GM10847 (cell line): ENCODE data around the gene LYAR.
A peak's percentile ranks its signal among the peaks of the same experiment; 100 is the strongest.

ENCODE experiments used
- POLR2A ChIP-seq: IDR thresholded peaks from 2 replicates; pipeline ENCODE4 v1.6.1; 2011; ENCODE audit not compliant: insufficient read length; ENCODE audit errors: extremely low read depth

LYAR gene

GRCh38 chr4:4289941-4290850 lies at the start of gene LYAR, which contains the start of gene ZBTB49:
LYAR (minus strand) TSS chr4:4290154; CDS start chr4:4283742, 6,412 bp downstream.
ZBTB49 (plus strand) TSS chr4:4290251; CDS start chr4:4299946, 9,695 bp downstream.
- peak; percentile 82 for TF ChIP-seq POLR2A

- TF ChIP-seq POLR2A: no peak
These were observed 49.6 kb upstream of the LYAR start for GRCh38 chr4:4339504-4340085.

- TF ChIP-seq POLR2A: no peak
These were observed 48.5 kb upstream of the LYAR start for GRCh38 chr4:4338210-4339001.

- TF ChIP-seq POLR2A: no peak
These were observed 45.0 kb upstream of the LYAR start for GRCh38 chr4:4334798-4335520.

- no peak for TF ChIP-seq POLR2A
These were observed 43.3 kb upstream of the LYAR start for GRCh38 chr4:4333265-4333706.

GRCh38 chr4:4332529-4332928 lies 42.6 kb upstream of the LYAR start:
- no peak for TF ChIP-seq POLR2A

- TF ChIP-seq POLR2A: no peak
These were observed 40.8 kb upstream of the LYAR start for GRCh38 chr4:4330794-4331193.

GRCh38 chr4:4329496-4329895 lies 39.5 kb upstream of the LYAR start:
- no peak for TF ChIP-seq POLR2A

- no peak for TF ChIP-seq POLR2A
These were observed 38.9 kb upstream of the LYAR start for GRCh38 chr4:4328840-4329239.

GRCh38 chr4:4328206-4328605 lies 38.3 kb upstream of the LYAR start:
- TF ChIP-seq POLR2A: no peak

- TF ChIP-seq POLR2A: no peak
These were observed 37.7 kb upstream of the LYAR start for GRCh38 chr4:4327652-4328121.

GRCh38 chr4:4326166-4326565 lies 36.2 kb upstream of the LYAR start:
- TF ChIP-seq POLR2A: no peak

GRCh38 chr4:4325321-4325720 lies 35.4 kb upstream of the LYAR start:
- TF ChIP-seq POLR2A: no peak

- no peak for TF ChIP-seq POLR2A
These were observed 34.0 kb upstream of the LYAR start for GRCh38 chr4:4323705-4324534.
